Panc1 (cell line): ENCODE data around the gene ZNF622.

Experiments
- POLR2AphosphoS5 ChIP-seq: IDR thresholded peaks from 2 replicates; pipeline ENCODE4 v1.6.1; 2012; ENCODE audit warnings: mild to moderate bottlenecking, low read depth, low read length, moderate library complexity
- TCF7L2 ChIP-seq: IDR thresholded peaks from 2 replicates; pipeline ENCODE4 v1.6.1; 2011; ENCODE audit warnings: mild to moderate bottlenecking, low read depth, low read length, inconsistent platforms
- TF ChIP-seq, protein P1 (sequence below): fragments of 450-650 bp; IDR thresholded peaks from 2 replicates; pipeline ENCODE4 v1.5.1; 2017; ENCODE audit warnings: mild to moderate bottlenecking

DNA sequence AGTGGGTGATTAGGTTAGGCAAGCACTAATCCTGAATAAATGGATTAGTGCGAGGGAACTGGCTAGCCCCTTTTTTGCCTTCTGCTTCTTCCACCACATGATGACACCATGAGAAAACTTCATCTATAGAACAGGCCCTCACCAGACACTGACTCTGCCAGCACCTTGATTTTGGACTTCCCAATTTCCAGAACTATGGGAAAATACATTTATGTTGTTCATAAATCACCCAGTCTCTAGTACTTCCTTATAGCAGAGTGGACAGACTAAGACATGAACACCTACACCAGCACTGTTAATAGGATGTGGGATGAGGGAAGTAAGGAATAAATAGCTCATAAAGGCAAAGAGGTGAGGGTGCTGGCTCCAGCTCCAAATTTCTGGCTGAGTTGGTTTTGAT is 1.4 kb downstream of the ZNF622 start:
- TF ChIP-seq, protein P1, sequence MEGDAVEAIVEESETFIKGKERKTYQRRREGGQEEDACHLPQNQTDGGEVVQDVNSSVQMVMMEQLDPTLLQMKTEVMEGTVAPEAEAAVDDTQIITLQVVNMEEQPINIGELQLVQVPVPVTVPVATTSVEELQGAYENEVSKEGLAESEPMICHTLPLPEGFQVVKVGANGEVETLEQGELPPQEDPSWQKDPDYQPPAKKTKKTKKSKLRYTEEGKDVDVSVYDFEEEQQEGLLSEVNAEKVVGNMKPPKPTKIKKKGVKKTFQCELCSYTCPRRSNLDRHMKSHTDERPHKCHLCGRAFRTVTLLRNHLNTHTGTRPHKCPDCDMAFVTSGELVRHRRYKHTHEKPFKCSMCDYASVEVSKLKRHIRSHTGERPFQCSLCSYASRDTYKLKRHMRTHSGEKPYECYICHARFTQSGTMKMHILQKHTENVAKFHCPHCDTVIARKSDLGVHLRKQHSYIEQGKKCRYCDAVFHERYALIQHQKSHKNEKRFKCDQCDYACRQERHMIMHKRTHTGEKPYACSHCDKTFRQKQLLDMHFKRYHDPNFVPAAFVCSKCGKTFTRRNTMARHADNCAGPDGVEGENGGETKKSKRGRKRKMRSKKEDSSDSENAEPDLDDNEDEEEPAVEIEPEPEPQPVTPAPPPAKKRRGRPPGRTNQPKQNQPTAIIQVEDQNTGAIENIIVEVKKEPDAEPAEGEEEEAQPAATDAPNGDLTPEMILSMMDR, result no peak
- TF ChIP-seq POLR2AphosphoS5 (no peak), TCF7L2 (no peak)
